Aortic smooth muscle cell (primary cell): ENCODE data around the gene STBD1. TPM values are rescaled to one million over a fixed set of nuclear protein-coding genes. Genes with fewer than 3 reads are reported as not detected.

Source experiments
- total RNA-seq: library from RNA; depleted of rRNA; stranded (reverse); fragments of >200 nt; gene quantifications from 2 replicates; pipeline ENCODE4 v1.2.3, GENCODE V29; 2014

The STBD1 gene
- total RNA-seq = 7.0 and 8.6 TPM in 2 replicates

GRCh38 chr4:76305971-76306881, at the start of gene STBD1:
STBD1 (plus strand) TSS chr4:76306733; CDS start chr4:76306770, 37 bp downstream.

Other genes starting within 250 kb of the STBD1 start
- not detected in 2 replicates for gene ART3, start 232.0 kb upstream of the STBD1 start, total RNA-seq
- 48.9 and 59.7 TPM in 2 replicates for gene NUP54, start 158.3 kb upstream of the STBD1 start, total RNA-seq
- gene SCARB2, start 92.9 kb upstream of the STBD1 start, total RNA-seq = 408 and 562 TPM in 2 replicates
- 0.66 and 0.99 TPM in 2 replicates for gene FAM47E, start 55.0 kb upstream of the STBD1 start, total RNA-seq
- 0.68 and 0.79 TPM in 2 replicates for gene CCDC158, start 114.4 kb downstream of the STBD1 start, total RNA-seq
- gene SHROOM3, start 128.5 kb downstream of the STBD1 start, total RNA-seq = 7.0 and 13.7 TPM in 2 replicates